Activated CD8-positive, alpha-beta memory T cell treated with anti-CD3 and anti-CD28 coated beads, Interleukin-2, amount 50 U/mL, for 1 hour (primary cell): ENCODE measurements around the gene DDX49.
"Not testable (repeated sequence)": the region's sequence is repeated elsewhere in the genome, so short reads cannot be mapped to it uniquely, and the experiment has no call there.

Source experiments
- DNase-seq: peaks from one replicate; pipeline ENCODE4 v3.0.0-alpha.2; 2020; ENCODE audit errors: extremely low read depth

DDX49 gene

GRCh38 chr19:18895824-18896341 lies 23.6 kb upstream of the DDX49 start, which contains the start of gene CERS1:
Gene CERS1 (minus strand): TSS chr19:18896158. CDS start chr19:18896072, 86 bp downstream.
- DNase-seq, result no peak

GRCh38 chr19:18896421-18896841 lies 23.1 kb upstream of the DDX49 start:
- DNase-seq, result no peak

- DNase-seq, result no peak
These were observed 22.2 kb upstream of the DDX49 start for GRCh38 chr19:18897094-18898029.

GRCh38 chr19:18898081-18898606 lies 21.4 kb upstream of the DDX49 start:
- DNase-seq, result no peak

- DNase-seq, result no peak
These were observed 20.7 kb upstream of the DDX49 start for GRCh38 chr19:18898607-18899408.

GRCh38 chr19:18899624-18900560 lies 19.6 kb upstream of the DDX49 start:
- no peak for DNase-seq

- no peak for DNase-seq
These were observed 18.6 kb upstream of the DDX49 start for GRCh38 chr19:18900700-18901481.

- DNase-seq, result no peak
These were observed 18.0 kb upstream of the DDX49 start for GRCh38 chr19:18901491-18901890.

GRCh38 chr19:18902519-18902918 lies 17.0 kb upstream of the DDX49 start:
- DNase-seq, result not testable (repeated sequence)

GRCh38 chr19:18903156-18904037 lies 16.1 kb upstream of the DDX49 start:
- no peak for DNase-seq

GRCh38 chr19:18904334-18905057 lies 15.0 kb upstream of the DDX49 start:
- no peak for DNase-seq

- no peak for DNase-seq
These were observed 14.5 kb upstream of the DDX49 start for GRCh38 chr19:18905058-18905456.

GRCh38 chr19:18905513-18906236 lies 13.8 kb upstream of the DDX49 start:
- DNase-seq, result no peak

- DNase-seq, result no peak
These were observed 12.7 kb upstream of the DDX49 start for GRCh38 chr19:18906605-18907519.

- DNase-seq, result no peak
These were observed 10.4 kb upstream of the DDX49 start for GRCh38 chr19:18908917-18909619.

- no peak for DNase-seq
These were observed 9.5 kb upstream of the DDX49 start for GRCh38 chr19:18910010-18910409.
